HTERT RPE-1 (cell line): ENCODE data around the gene TMPRSS11D.

Experiments
- in situ Hi-C: fragments of 300-500 bp; cut with MboI; formaldehyde crosslinking; loops from 4 replicates; pipeline ENCODE4 v1.14.3; 2020; ENCODE audit warnings: low sequenced_read_pairs

Gene TMPRSS11D

GRCh38 chr4:67883902-67884301 is at the start of gene TMPRSS11D:
TMPRSS11D (minus strand) TSS chr4:67884002; CDS start chr4:67883933, 69 bp downstream.
- in situ Hi-C loops, result no loop called here

GRCh38 chr4:67933038-67933437 is 49.2 kb upstream of the TMPRSS11D start:
- in situ Hi-C loops, result no loop called here

- in situ Hi-C loops, result no loop called here
Observed at GRCh38 chr4:67931256-67931655, 47.5 kb upstream of the TMPRSS11D start.

GRCh38 chr4:67929426-67929825 is 45.6 kb upstream of the TMPRSS11D start:
- in situ Hi-C loops, result no loop called here

GRCh38 chr4:67928546-67928945 is 44.7 kb upstream of the TMPRSS11D start:
- in situ Hi-C loops, result no loop called here

GRCh38 chr4:67927251-67927650 is 43.4 kb upstream of the TMPRSS11D start:
- in situ Hi-C loops, result no loop called here

GRCh38 chr4:67926485-67926884 is 42.7 kb upstream of the TMPRSS11D start:
- in situ Hi-C loops, result no loop called here

- in situ Hi-C loops, result no loop called here
Observed at GRCh38 chr4:67922697-67923096, 38.9 kb upstream of the TMPRSS11D start.

- in situ Hi-C loops, result no loop called here
Observed at GRCh38 chr4:67918428-67918827, 34.6 kb upstream of the TMPRSS11D start.

- in situ Hi-C loops, result no loop called here
Observed at GRCh38 chr4:67915400-67915966, 31.7 kb upstream of the TMPRSS11D start.

GRCh38 chr4:67912080-67912479 is 28.3 kb upstream of the TMPRSS11D start:
- in situ Hi-C loops, result no loop called here

- in situ Hi-C loops, result no loop called here
Observed at GRCh38 chr4:67911638-67912037, 27.8 kb upstream of the TMPRSS11D start.

- in situ Hi-C loops, result no loop called here
Observed at GRCh38 chr4:67911141-67911540, 27.3 kb upstream of the TMPRSS11D start.

- in situ Hi-C loops, result no loop called here
Observed at GRCh38 chr4:67910585-67910905, 26.7 kb upstream of the TMPRSS11D start.

GRCh38 chr4:67909905-67910584 is 26.2 kb upstream of the TMPRSS11D start:
- in situ Hi-C loops, result no loop called here

- in situ Hi-C loops, result no loop called here
Observed at GRCh38 chr4:67907650-67908049, 23.8 kb upstream of the TMPRSS11D start.

- in situ Hi-C loops, result no loop called here
Observed at GRCh38 chr4:67899096-67899495, 15.3 kb upstream of the TMPRSS11D start.

GRCh38 chr4:67897686-67898085 is 13.9 kb upstream of the TMPRSS11D start:
- in situ Hi-C loops, result no loop called here

- in situ Hi-C loops, result no loop called here
Observed at GRCh38 chr4:67896421-67897065, 12.7 kb upstream of the TMPRSS11D start.

GRCh38 chr4:67894659-67895058 is 10.9 kb upstream of the TMPRSS11D start:
- in situ Hi-C loops, result no loop called here

GRCh38 chr4:67892905-67893304 is 9.1 kb upstream of the TMPRSS11D start:
- in situ Hi-C loops, result no loop called here

GRCh38 chr4:67892253-67892652 is 8.5 kb upstream of the TMPRSS11D start:
- in situ Hi-C loops, result no loop called here
